Hepatocyte (in vitro differentiated cells): ENCODE measurements around the gene P2RY2. TPM values are rescaled to one million over a fixed set of nuclear protein-coding genes. Genes with fewer than 3 reads are reported as not detected.

Experiments
- DNase-seq: peaks from one replicate; pipeline ENCODE4 v3.0.0-alpha.2; 2016; ENCODE audit warnings: low spot score
- H2AFZ ChIP-seq: fragments of 200-600 bp; sonication (generic); 2 replicates; pipeline ENCODE4 v1.6.0; 2016; ENCODE audit warnings: antibody characterized with exemption, mild to moderate bottlenecking
- H3K27ac ChIP-seq: fragments of 200-600 bp; sonication (generic); 2 replicates; pipeline ENCODE4 v1.5.1; 2016; ENCODE audit warnings: mild to moderate bottlenecking
- H3K27me3 ChIP-seq: fragments of 200-600 bp; sonication (generic); 2 replicates; pipeline ENCODE4 v1.6.1; 2016
- H3K36me3 ChIP-seq: fragments of 200-600 bp; sonication (generic); replicated peaks from 2 replicates; pipeline ENCODE4 v1.5.1; 2016; ENCODE audit warnings: low read depth; ENCODE audit not compliant: insufficient read depth
- H3K4me1 ChIP-seq: fragments of 200-600 bp; sonication (generic); 2 replicates; pipeline ENCODE4 v1.5.1; 2016; ENCODE audit warnings: mild to moderate bottlenecking, moderate library complexity; ENCODE audit not compliant: insufficient read depth
- H3K4me2 ChIP-seq: fragments of 200-600 bp; sonication (generic); 2 replicates; pipeline ENCODE4 v1.6.0; 2016
- H3K4me3 ChIP-seq: fragments of 200-600 bp; sonication (generic); 2 replicates; pipeline ENCODE4 v1.5.1; 2016; ENCODE audit warnings: mild to moderate bottlenecking
- H3K79me2 ChIP-seq: fragments of 200-600 bp; sonication (generic); 2 replicates; pipeline ENCODE4 v1.6.0; 2017; ENCODE audit warnings: mild to moderate bottlenecking
- H3K9me2 ChIP-seq: fragments of 200-600 bp; sonication (generic); replicated peaks from 2 replicates; pipeline ENCODE4 v1.6.0; 2017; ENCODE audit warnings: mild to moderate bottlenecking; ENCODE audit not compliant: insufficient read depth
- H3K9me3 ChIP-seq: fragments of 200-600 bp; sonication (generic); 2 replicates; pipeline ENCODE4 v1.5.1; 2016; ENCODE audit warnings: low read depth, mild to moderate bottlenecking
- H4K20me1 ChIP-seq: fragments of 200-600 bp; sonication (generic); 2 replicates; pipeline ENCODE4 v1.6.0; 2016; ENCODE audit warnings: mild to moderate bottlenecking; ENCODE audit not compliant: insufficient read depth, poor library complexity, severe bottlenecking
- CTCF ChIP-seq: fragments of 200-600 bp; sonication (generic); IDR thresholded peaks from 2 replicates; pipeline ENCODE4 v1.5.1; 2016; ENCODE audit warnings: antibody characterized with exemption, mild to moderate bottlenecking; ENCODE audit not compliant: poor library complexity
- EZH2 ChIP-seq: fragments of 200-600 bp; sonication (generic); IDR thresholded peaks from 2 replicates; pipeline ENCODE4 v1.6.1; 2016; ENCODE audit warnings: antibody characterized with exemption, mild to moderate bottlenecking, borderline replicate concordance
- EZH2phosphoT487 ChIP-seq: fragments of 200-600 bp; sonication (generic); IDR thresholded peaks from one replicate; pipeline ENCODE4 v1.6.1; 2018; ENCODE audit warnings: antibody characterized with exemption, mild to moderate bottlenecking, low read depth, moderate library complexity; ENCODE audit not compliant: unreplicated experiment, severe bottlenecking
- WGBS: methylation state at CpG from one replicate; pipeline ENCODE4 v1.1.6; 2016; ENCODE audit warnings: low lambda C conversion rate; ENCODE audit errors: missing lambda C conversion rate; 5-methylcytosine and 5-hydroxymethylcytosine counted together
- polyA plus RNA-seq: library from polyadenylated mRNA; unstranded; fragments of >200 nt; fragmentation: Nextera tagmentation; extraction: Ambion mirVana; gene quantifications from 2 replicates; pipeline ENCODE4 v1.2.1, GENCODE V29; 2016
- total RNA-seq: library from RNA; depleted of rRNA; stranded (reverse); fragments of >200 nt; gene quantifications from 2 replicates; pipeline ENCODE4 v1.2.3, GENCODE V29; 2014

P2RY2 gene
- total and polyA plus RNA-seq, 2 experiments from 2014 or later = 2.5 to 6.3 TPM

- Histone ChIP-seq H3K9me2 (no peaks in the 10 kb centered on the region), H3K36me3 (no peaks in the 10 kb centered on the region), H3K9me3 (no peaks in the 10 kb centered on the region), H3K79me2 (no peaks in the 10 kb centered on the region), H4K20me1 (no peaks in the 10 kb centered on the region), H3K27ac (no peak overlapping the region), H2AFZ (no peak overlapping the region), H3K4me3 (no peak overlapping the region), H3K4me1 (no peaks in the 10 kb centered on the region), H3K4me2 (no peak overlapping the region), H3K27me3 (no peaks in the 10 kb centered on the region)
- TF ChIP-seq EZH2phosphoT487 = no peak
- TF ChIP-seq CTCF = no peak
- TF ChIP-seq EZH2 = no peak
- 95% methylated on average over 3 of the region's 3 CpGs for WGBS
- no peak for DNase-seq
These were observed 63.2 kb downstream of the P2RY2 start for GRCh38 chr11:73281201-73281741.

- Histone ChIP-seq H3K27ac (no peak overlapping the region), H3K36me3 (no peaks in the 10 kb centered on the region), H3K4me2 (no peak overlapping the region), H3K79me2 (no peaks in the 10 kb centered on the region), H2AFZ (no peak overlapping the region), H4K20me1 (no peaks in the 10 kb centered on the region), H3K27me3 (no peaks in the 10 kb centered on the region), H3K4me3 (no peak overlapping the region), H3K9me3 (no peaks in the 10 kb centered on the region), H3K4me1 (no peaks in the 10 kb centered on the region), H3K9me2 (no peaks in the 10 kb centered on the region)
- TF ChIP-seq EZH2 (no peak), CTCF (no peak)
- DNase-seq = no peak
- WGBS = 92% methylated on average over 3 of the region's 3 CpGs
These were observed 63.9 kb downstream of the P2RY2 start for GRCh38 chr11:73281796-73282660.

GRCh38 chr11:73283276-73284000 lies 65.4 kb downstream of the P2RY2 start:
- H2AFZ ChIP-seq = no peak overlapping the region
- TF ChIP-seq CTCF (no peak), EZH2phosphoT487 (no peak), EZH2 (no peak)
- H3K4me1 ChIP-seq = peaks cover 4% of the 10 kb centered on the region
- no peaks in the 10 kb centered on the region for H3K79me2 ChIP-seq
- 78% methylated on average over 10 of the region's 10 CpGs for WGBS
- H3K27ac ChIP-seq = no peak overlapping the region
- H3K4me3 ChIP-seq = no peak overlapping the region
- no peaks in the 10 kb centered on the region for H3K9me2 ChIP-seq
- H3K4me2 ChIP-seq = no peak overlapping the region
- DNase-seq = no peak
- no peaks in the 10 kb centered on the region for H3K27me3 ChIP-seq
- H4K20me1 ChIP-seq = no peaks in the 10 kb centered on the region
- no peaks in the 10 kb centered on the region for H3K36me3 ChIP-seq
- H3K9me3 ChIP-seq = no peaks in the 10 kb centered on the region
